ENCODE results near the gene NDRG4.

The NDRG4 gene

DNA sequence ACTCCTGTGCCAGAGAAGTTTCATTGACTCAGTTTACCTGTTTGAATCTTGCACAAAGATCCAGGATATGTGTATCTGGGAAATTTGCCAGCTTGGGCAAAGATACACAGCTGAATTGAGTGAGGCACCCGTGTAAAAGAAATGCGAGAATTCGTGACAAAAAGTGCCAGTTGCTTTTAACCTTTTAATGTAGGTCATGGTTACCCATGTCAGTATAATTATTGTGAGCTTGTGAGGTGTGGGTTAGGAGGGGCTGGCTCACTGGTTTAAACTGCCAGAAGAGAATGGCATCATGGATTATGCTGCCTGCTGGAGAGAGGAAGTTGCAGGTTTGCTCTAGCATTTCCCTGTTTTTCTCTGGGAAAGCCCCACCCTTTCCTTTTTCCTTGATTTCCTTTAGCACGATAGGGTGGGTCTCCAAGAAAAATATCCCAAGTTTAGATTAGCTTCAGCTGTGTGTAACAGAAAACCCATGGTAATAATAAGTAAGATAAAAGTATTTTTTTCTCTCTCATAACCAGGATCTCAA, 24.8 kb upstream of the NDRG4 start:
- H3K27ac Mint-ChIP-seq: no peak overlapping the region
- no peaks in the 10 kb centered on the region for H3K36me3 Mint-ChIP-seq (ENCODE audit: low read depth)
- no peaks in the 10 kb centered on the region for H3K4me1 Mint-ChIP-seq
- TF ChIP-seq, protein P1, sequence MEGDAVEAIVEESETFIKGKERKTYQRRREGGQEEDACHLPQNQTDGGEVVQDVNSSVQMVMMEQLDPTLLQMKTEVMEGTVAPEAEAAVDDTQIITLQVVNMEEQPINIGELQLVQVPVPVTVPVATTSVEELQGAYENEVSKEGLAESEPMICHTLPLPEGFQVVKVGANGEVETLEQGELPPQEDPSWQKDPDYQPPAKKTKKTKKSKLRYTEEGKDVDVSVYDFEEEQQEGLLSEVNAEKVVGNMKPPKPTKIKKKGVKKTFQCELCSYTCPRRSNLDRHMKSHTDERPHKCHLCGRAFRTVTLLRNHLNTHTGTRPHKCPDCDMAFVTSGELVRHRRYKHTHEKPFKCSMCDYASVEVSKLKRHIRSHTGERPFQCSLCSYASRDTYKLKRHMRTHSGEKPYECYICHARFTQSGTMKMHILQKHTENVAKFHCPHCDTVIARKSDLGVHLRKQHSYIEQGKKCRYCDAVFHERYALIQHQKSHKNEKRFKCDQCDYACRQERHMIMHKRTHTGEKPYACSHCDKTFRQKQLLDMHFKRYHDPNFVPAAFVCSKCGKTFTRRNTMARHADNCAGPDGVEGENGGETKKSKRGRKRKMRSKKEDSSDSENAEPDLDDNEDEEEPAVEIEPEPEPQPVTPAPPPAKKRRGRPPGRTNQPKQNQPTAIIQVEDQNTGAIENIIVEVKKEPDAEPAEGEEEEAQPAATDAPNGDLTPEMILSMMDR (IDR thresholded peaks at IDR 0.05; ENCODE audit: unreplicated experiment in 3 of 3): no peak
- H3K27me3 Mint-ChIP-seq (ENCODE audit: low read depth): peaks cover 40% of the 10 kb centered on the region
- H3K9me3 Mint-ChIP-seq: no peaks in the 10 kb centered on the region
- H3K4me3 Mint-ChIP-seq: no peak overlapping the region

DNA sequence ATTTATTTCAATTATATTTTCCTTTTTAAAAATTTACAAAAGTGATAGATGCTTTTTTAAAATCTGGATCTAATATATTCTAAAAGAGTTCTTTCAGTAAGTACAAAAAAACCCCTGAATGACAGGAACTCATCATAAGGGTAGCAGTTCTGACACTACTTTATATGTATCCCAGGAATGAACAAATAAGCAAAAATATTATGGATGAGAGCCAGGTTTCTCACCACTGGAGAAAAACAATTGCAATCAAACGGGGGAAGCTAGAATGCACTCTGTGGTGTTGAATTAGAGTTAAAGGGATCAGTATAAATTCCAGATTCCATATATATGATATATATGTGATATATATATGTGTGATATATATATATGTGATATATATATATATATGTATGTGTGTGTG, 23.2 kb upstream of the NDRG4 start:
- Mint-ChIP-seq H3K4me3 (no peak overlapping the region), H3K27me3 (ENCODE audit: low read depth) (peaks cover 43% of the 10 kb centered on the region)
- TF ChIP-seq, protein P1 (IDR thresholded peaks at IDR 0.05; ENCODE audit: unreplicated experiment in 3 of 3): no peak

DNA sequence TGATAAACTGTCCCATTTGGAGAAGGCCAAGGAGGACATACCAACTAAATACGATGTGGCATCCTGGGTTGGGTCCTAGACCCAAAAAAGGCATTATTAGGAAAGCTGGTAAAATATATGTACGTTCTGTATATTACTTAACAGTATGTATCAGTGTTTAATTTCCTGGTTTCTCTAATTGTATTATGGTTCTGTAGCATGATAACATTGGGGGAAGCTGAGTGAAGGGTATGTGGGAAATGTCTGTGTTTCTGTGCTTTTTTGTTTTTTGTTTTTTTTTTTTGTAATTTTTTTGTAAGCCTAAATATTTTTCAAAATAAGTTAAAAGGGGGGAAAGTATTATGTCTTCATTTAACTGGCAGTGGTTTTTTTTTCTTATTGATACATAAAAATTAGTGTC, 21.5 kb upstream of the NDRG4 start:
- TF ChIP-seq, protein P1 (IDR thresholded peaks at IDR 0.05; ENCODE audit: unreplicated experiment in 3 of 3): no peak
- Mint-ChIP-seq H3K9me3 (no peaks in the 10 kb centered on the region), H3K36me3 (ENCODE audit: low read depth) (no peaks in the 10 kb centered on the region), H3K27me3 (ENCODE audit: low read depth) (peaks cover 34% of the 10 kb centered on the region), H3K27ac (no peak overlapping the region), H3K4me1 (peaks cover 5% of the 10 kb centered on the region), H3K4me3 (no peak overlapping the region)

More for the DNA sequence above, 23.2 kb upstream of the NDRG4 start:
- no peaks in the 10 kb centered on the region for H3K36me3 Mint-ChIP-seq (ENCODE audit: low read depth)
- no peaks in the 10 kb centered on the region for H3K4me1 Mint-ChIP-seq
- no peak overlapping the region for H3K27ac Mint-ChIP-seq
- no peaks in the 10 kb centered on the region for H3K9me3 Mint-ChIP-seq

DNA sequence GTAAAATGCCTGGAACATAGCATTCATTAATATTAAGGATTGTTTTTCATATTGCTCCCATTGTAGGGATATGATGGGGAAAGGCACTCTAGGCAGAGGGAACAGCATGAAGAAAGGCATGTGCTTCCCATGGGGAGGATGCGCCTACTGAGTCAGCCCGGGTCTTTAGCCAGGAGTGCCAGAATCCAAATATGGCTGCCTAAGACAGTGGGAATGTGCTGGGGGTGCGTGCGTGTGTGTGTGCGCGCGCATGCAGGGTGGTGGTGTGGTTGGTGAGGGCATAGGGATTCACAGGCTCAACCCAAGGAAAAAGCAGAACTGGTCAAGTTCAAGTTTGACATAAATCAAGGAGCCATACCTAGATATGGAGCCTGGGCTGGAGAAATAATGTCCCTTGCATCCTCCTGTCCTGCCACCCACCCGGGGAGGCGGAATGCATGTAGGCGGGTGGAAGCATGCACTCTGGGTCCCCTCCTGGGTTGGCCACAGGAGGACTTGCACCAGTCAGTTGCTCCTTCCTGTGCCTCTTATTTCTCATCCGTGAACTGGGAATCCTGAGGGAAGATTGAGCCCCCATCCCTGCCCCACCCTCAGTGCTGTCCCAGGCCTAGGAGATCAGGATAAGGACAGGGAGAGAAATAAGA, 18.6 kb upstream of the NDRG4 start:
- H3K4me1 Mint-ChIP-seq: peaks cover 11% of the 10 kb centered on the region
- H3K4me3 Mint-ChIP-seq: no peak overlapping the region
- peaks cover 20% of the 10 kb centered on the region for H3K27me3 Mint-ChIP-seq (ENCODE audit: low read depth)
- no peaks in the 10 kb centered on the region for H3K36me3 Mint-ChIP-seq (ENCODE audit: low read depth)
- no peak overlapping the region for H3K27ac Mint-ChIP-seq
- no peaks in the 10 kb centered on the region for H3K9me3 Mint-ChIP-seq
- TF ChIP-seq, protein P1 (IDR thresholded peaks at IDR 0.05; ENCODE audit: unreplicated experiment in 3 of 3): no peak

DNA sequence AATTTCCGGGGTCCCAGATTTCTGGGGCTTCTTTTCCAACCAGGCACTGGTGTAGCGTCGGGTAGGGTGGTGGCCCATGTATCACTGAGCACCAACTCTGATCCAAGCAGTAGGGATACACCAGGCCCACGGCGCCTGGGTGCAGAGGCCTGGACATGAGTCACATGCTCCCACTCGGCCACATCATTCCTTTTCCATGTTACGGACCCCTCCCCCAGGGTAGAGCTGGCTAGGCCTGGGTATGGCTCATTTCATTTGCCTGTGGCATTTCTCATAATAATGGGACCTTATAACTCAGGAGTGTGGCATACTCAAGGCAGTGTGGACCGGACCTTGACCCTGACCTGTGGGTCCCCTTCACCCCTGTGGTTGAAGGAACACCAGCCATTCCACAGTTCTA, 18.0 kb upstream of the NDRG4 start:
- H3K4me1 Mint-ChIP-seq: peaks cover 11% of the 10 kb centered on the region
- no peaks in the 10 kb centered on the region for H3K36me3 Mint-ChIP-seq (ENCODE audit: low read depth)
- no peak overlapping the region for H3K27ac Mint-ChIP-seq
- H3K4me3 Mint-ChIP-seq: no peak overlapping the region
- TF ChIP-seq, protein P1 (IDR thresholded peaks at IDR 0.05; ENCODE audit: unreplicated experiment in 3 of 3): no peak
- H3K9me3 Mint-ChIP-seq: no peaks in the 10 kb centered on the region
- H3K27me3 Mint-ChIP-seq (ENCODE audit: low read depth): peaks cover 20% of the 10 kb centered on the region
